ENCODE results near the gene MAGEA8.
"Not testable (repeated sequence)": the region's sequence is repeated elsewhere in the genome, so short reads cannot be mapped to it uniquely, and the experiment has no call there.

The MAGEA8 gene

DNA sequence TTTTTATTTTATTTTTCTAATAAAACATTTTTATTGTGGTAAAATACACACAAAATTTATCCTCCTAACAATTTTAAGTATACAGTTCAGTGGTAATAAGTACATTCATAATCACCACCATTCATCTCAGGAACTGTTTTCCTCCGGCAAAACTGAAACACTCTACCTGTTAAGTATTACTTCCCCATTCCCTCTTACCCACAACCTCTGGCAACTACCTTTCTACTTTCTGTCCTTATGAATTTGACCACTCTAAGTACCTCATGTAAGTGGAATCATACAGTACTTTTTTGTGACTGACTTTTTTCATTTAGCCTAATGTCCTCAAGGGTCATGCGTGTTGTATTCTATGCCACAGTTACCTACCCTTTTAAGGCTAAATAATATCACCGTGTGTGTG lies 27.3 kb downstream of the MAGEA8 start:
- DNase-seq, result no peak

DNA sequence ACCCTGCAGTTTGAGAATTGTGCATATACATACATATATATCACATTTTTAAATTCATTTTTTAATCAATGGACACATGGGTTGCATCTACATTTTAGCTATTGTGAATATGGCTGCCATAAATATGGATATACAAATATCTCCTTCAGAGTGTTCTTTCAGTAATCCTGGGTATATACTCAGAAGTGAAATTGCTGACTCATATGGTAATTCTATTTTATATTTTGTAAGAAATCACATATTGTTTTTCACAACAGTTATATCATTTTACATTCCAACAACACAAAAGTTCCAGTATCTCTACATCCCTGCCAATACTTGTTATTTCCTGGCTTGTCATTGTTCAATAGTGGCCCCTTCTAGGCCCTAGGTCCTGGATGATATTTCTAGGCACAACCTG lies 27.7 kb downstream of the MAGEA8 start:
- DNase-seq, result no peak

DNA sequence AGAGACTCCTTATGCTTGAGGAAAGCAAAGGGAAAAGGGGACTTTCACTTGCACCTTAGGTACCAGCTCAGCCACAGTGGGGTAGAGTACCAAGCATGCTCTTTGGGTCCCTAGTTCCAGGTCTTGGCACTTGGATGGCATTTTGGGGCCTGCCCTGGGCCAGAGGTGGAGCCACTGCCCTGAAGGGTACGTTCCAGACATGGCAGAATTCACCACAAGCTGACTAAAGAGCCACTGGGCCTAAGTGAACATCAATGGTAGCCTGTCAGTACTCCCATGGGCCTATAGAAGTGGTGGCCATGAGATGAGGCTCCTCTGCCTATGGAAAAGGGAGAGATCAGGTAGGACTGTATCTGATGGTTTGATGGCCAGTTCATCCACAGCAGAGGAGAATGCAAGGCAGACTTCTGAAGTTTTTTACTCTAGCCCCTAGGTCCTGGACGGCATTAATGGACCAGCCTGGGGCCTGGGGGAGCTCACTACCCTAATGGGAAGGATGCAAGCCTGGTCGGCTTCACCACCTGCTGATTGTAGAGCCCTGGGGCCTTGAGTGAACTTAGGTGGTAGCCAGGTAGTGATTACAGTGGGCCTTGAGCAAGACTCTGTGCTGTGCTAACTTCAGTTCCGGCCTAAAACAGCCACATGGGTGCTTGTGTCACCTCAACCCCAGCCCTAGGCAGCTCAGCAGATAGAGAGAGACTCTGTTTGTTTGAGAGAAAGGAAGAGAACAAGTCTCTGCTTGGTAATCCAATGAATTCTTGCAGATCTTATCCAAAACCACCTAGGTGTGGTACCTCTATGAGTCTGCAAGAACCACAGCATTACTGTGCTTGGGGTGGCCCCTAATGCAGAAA lies 28.6 kb downstream of the MAGEA8 start:
- DNase-seq, result no peak

DNA sequence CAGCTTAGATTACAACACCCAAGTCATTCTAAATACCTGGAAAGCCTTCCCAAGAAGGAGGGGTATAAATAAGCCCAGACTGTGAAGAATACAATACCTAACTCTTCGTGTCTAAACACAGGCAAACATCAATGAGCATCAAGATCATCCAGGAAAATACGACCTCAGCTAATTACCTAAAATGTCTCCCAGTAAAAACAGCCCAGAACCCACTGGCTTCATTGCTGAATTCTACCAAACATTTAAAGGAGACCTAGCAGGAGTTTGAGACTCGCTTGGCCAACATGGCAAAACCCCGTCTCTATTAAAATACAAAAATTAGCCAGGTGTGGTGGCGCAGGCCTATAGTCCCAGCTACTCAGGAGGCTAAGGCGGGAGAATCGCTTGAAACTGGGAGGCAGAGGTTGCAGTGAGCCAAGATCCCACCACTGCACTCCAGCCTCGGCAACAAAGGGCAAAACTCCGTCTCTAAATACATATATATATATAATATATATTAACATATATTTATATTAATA lies 29.3 kb downstream of the MAGEA8 start:
- no peak for DNase-seq

DNA sequence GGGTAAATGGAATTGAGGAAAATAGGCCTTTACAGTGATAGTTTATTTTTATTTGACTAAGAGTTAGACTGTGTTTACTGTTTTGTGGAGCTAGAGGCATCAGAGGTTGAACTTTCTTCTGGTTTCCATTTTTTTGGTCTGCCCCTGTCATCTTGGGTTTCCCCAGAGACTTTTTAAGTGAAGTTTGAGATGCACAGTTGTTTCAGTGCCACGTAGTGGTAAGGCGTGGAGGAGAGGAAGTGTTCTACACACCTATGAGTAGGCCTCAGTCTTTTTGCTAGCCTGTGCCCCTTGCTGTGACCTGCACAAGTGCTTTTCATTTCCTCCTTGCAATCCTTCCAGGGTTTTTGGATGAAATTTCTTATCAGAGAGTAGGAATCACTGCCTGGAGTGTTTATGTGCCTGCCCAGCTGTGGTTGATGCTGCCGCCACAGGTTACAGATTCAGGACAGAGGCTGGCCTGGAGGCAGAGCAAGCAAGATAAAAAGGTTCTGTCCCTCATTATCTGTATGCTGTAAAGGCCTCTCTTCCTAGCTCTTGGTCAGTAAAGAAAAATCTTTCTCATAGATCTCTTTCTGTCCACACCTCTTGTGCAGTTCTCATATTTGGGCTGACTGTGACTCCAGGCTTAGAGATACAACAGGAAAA lies 35.9 kb downstream of the MAGEA8 start:
- no peak for DNase-seq

DNA sequence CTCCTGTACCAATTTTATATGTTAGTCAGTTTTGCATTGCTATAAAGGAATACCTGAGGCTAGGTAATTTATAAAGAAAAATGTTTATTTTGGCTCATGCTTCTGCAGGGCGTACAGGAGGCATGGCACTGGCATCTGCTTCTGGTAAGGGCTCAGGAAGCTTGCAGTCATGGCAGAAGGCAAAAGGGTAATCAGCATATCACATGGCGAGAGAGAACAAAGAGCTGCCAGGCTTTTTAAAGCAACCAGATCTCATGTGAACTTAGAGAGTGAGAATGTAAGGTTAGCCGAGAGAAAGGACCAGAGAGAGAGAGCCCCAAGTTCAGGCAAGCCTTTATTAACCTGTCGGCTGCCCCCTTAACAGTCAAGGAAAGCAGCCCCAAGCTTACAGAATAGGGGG lies 42.9 kb downstream of the MAGEA8 start:
- DNase-seq, result not testable (repeated sequence)

DNA sequence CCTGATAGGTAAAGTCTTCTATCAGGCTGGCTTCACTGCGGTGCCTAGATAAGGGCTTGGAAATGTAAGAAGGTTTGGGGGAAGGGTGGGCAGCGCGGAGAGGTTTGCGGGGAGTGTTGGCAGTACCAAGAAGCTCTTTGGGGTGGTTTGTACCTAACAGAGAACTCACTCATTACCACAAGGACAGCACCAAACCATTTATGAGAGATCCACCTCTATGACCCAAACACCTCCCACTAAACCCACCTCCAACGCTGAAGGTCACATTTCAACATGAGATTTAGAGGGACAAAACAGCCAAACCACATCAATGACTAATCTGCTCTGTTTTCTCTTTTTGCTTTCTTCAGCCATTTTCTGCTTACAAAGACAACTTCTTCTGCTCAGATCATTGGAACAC lies 43.5 kb downstream of the MAGEA8 start:
- not testable (repeated sequence) for DNase-seq

DNA sequence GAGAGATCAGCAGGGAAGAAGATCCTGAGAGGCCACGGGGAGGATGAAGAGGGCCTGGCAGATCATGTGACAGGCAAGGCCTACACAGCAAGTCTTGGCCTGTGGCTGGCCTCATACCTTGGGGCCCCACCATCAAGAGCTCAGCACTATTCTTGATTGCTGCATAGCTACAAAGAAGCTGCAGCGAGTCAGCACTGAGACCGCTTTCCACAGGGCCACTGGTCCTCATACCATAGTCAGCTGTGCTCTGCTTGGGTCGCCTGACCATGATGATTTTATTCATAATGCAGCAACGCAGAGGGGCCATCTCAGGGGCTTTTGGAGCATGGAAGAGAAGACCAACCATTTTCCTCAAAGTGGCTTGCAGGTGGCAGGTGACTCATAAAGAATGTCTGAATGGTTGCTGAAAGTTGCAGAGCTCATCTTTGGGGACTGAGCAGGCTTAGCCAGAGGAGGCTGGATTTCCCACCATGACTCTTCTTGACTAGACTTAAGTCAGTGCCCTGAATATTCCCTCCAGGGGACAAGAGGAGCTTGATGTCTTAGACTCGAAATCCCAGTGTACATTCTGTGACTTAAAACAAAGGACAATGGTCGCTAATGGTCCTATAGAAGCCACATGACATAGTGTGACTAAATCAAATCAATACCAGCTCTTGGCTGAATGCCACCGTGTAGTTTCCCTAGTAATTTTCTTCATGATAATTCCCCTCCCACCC lies 46.4 kb downstream of the MAGEA8 start:
- not testable (repeated sequence) for DNase-seq

DNA sequence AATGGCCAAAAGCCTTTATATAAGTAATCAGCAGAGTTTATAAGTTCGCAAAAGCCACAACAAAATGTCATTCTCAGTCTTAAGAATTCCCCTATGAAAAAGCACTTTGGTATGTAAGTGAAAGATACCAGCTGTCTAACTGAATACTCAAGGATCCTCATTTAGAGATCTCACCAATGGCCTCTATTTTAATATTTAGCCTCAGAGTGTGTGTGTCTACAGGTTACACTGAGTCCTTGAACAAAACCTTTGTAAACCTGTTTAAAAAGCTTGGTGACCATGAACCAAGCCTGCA lies 46.9 kb downstream of the MAGEA8 start:
- not testable (repeated sequence) for DNase-seq

DNA sequence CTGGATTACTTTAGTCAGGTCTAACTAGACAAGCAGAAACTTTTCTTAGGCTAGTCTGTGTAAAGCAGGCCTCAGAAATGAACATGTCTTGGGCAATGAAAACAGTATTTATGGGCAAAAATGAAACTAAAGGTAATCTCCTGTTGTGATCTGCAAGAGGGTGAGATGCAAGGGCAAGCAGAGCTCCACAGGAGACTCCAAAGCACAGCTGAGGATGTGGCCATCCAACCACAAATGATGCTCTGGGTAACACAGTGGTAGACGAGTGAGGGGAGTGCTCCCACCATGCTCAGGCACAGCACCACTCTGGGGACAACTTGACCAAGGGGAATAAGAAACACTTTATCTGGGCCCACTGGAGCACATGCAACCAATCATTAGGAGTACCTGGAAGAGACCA lies 47.7 kb downstream of the MAGEA8 start:
- not testable (repeated sequence) for DNase-seq

DNA sequence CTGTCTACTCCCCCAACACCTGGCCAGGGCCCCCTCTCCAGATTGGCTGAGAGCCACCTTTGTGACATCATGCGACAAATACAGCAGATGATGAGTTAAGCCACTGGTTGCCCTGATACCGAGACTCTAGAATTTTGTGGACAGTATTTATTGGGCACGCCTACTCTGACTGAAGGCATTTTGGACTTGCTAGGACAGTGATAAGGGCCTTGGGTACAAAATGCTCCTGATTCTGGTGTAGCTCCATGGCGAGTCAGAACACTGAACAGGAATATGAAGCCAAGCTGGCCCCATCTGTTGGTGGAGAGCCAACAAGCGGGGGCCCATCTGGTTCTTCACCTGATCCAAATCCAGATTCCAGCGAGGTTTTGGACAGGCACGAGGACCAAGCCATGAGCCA lies 48.4 kb downstream of the MAGEA8 start, which contains the start of gene HSFX4:
Gene HSFX4, plus strand, starts transcription at position 174 of the 400 bp plus-strand sequence. Its CDS starts 72 bp downstream, at position 246.
- DNase-seq, result not testable (repeated sequence)

DNA sequence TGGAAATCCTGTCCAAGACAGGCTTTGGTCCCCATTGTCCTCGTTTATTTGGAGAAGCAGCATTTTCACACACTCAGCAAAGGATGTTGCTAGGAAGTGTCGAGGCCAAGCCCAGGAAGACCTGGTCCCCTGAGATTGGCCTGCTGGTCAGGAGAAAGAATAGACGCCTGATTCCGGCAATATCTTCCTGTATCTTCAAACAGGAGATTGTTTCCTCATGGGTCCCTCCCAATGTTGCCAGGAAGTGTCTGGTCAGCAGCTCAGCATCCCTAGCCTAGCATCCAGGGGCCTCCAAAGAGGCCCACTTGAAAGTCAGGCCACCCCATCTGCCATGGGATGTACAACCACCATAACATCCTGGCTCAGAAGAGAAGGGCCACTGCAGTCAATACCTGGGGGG lies 50.4 kb downstream of the MAGEA8 start:
- DNase-seq, result not testable (repeated sequence)

DNA sequence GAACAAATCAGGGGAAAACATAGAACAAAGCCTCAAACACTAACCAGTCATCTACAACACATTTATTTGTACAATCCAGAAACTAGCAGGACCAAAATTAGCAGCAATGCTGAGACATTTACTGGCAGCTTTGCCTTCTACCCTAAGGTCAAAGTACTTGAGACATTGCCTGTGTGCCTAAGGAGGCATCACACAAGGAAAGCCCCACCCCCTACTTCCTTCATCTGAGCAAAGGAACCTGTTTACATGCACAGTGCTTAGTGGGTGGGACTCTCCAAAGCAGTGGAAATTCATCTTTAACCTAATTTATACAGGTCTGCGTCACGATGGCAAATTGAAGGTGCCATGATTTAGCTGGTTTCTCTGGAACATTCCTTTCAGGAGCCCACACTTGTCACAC lies 51.2 kb downstream of the MAGEA8 start:
- not testable (repeated sequence) for DNase-seq

DNA sequence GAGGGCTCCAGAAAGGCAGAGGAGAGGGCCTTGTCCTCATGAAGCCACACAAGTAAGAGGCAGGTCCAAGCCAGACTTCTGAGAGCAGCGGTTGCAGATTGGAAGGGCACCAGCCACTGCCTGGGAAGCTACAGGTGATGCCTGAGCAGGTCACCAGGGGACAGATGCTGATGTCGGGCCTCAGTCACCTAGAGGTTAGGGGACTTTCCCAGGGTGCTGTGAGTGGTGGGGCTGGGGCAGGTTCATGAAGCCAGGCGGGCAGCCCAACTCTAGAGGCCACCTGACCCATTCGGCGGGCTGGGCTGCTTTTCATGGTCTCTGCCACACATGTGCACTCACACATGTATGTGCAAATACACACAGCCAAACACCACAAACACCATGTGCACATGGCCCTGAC lies 52.0 kb downstream of the MAGEA8 start:
- DNase-seq, result not testable (repeated sequence)

DNA sequence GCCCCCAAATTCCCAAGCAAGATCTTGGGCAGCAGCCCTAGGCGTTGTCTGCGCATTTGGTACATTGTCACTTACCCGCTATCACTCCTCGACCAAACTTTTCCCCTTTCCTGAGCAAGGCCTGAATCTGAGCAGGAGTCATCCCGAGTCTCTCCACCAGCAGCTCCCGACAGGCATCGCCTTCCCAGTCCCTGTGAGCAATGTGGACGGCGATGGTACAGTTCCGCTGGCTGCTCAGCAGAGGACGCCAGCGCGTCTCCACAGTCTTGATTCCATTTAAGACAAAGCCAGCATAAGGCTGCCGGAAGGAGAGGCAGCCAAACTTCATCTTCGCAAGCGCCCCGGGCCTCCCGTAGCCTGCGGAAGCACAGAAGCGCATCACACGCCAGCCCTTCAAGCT lies 52.6 kb downstream of the MAGEA8 start:
- not testable (repeated sequence) for DNase-seq

All from fibroblast of skin of abdomen (primary cell).